ENCODE results near the gene CEP57L1.

The CEP57L1 gene

GRCh38 chr6:109071125-109071917 is 24.0 kb upstream of the CEP57L1 start:
- no peak for DNase-seq (ENCODE audit: low spot score)
- no peak for TF ChIP-seq CTCF (IDR thresholded peaks at IDR 0.05; ENCODE audit: borderline replicate concordance, control extremely low read depth, extremely low read depth, insufficient read depth, missing control alignments)
- in situ Hi-C loops (cut with MboI; ENCODE audit: low sequenced_read_pairs, unreplicated experiment) = no loop called here

- peak; percentile 44 for DNase-seq (ENCODE audit: low spot score)
- TF ChIP-seq CTCF (IDR thresholded peaks at IDR 0.05; ENCODE audit: borderline replicate concordance, control extremely low read depth, extremely low read depth, insufficient read depth, missing control alignments) = peak; percentile 28
- in situ Hi-C loops (cut with MboI; ENCODE audit: low sequenced_read_pairs, unreplicated experiment) = no loop called here
These were observed 21.8 kb upstream of the CEP57L1 start for GRCh38 chr6:109073344-109074132.

GRCh38 chr6:109074133-109074415 is 21.2 kb upstream of the CEP57L1 start:
- in situ Hi-C loops (cut with MboI; ENCODE audit: low sequenced_read_pairs, unreplicated experiment) = no loop called here
- DNase-seq (ENCODE audit: low spot score) = no peak
- no peak for TF ChIP-seq CTCF (IDR thresholded peaks at IDR 0.05; ENCODE audit: borderline replicate concordance, control extremely low read depth, extremely low read depth, insufficient read depth, missing control alignments)

GRCh38 chr6:109075934-109076333 is 19.4 kb upstream of the CEP57L1 start:
- no peak for TF ChIP-seq CTCF (IDR thresholded peaks at IDR 0.05; ENCODE audit: borderline replicate concordance, control extremely low read depth, extremely low read depth, insufficient read depth, missing control alignments)
- DNase-seq (ENCODE audit: low spot score) = no peak
- in situ Hi-C loops (cut with MboI; ENCODE audit: low sequenced_read_pairs, unreplicated experiment) = no loop called here

- no peak for TF ChIP-seq CTCF (IDR thresholded peaks at IDR 0.05; ENCODE audit: borderline replicate concordance, control extremely low read depth, extremely low read depth, insufficient read depth, missing control alignments)
- in situ Hi-C loops (cut with MboI; ENCODE audit: low sequenced_read_pairs, unreplicated experiment) = no loop called here
- no peak for DNase-seq (ENCODE audit: low spot score)
These were observed 18.9 kb upstream of the CEP57L1 start for GRCh38 chr6:109076377-109076776.

GRCh38 chr6:109079981-109080380 is 15.3 kb upstream of the CEP57L1 start:
- no peak for DNase-seq (ENCODE audit: low spot score)
- TF ChIP-seq CTCF (IDR thresholded peaks at IDR 0.05; ENCODE audit: borderline replicate concordance, control extremely low read depth, extremely low read depth, insufficient read depth, missing control alignments) = no peak
- in situ Hi-C loops (cut with MboI; ENCODE audit: low sequenced_read_pairs, unreplicated experiment) = no loop called here
